ENCODE data around the gene TRIM47.

The TRIM47 gene

DNA sequence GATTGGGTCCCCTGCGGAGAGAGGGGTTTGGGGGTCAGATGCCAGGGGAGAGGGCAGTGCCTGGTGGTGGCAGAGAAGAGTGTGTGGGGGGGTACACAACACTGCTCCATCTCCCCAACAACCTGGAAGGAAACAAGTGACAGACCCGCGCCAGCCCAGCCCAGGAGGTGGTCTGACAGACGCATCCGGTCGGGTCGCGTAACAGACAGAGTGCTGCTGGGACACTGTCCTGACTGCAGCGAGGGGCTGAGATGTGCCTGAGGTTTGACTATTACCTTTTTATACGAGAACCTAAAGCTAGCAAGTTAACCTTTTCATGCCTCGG lies 50.3 kb downstream of the TRIM47 start:
- no peak for DNase-seq

DNA sequence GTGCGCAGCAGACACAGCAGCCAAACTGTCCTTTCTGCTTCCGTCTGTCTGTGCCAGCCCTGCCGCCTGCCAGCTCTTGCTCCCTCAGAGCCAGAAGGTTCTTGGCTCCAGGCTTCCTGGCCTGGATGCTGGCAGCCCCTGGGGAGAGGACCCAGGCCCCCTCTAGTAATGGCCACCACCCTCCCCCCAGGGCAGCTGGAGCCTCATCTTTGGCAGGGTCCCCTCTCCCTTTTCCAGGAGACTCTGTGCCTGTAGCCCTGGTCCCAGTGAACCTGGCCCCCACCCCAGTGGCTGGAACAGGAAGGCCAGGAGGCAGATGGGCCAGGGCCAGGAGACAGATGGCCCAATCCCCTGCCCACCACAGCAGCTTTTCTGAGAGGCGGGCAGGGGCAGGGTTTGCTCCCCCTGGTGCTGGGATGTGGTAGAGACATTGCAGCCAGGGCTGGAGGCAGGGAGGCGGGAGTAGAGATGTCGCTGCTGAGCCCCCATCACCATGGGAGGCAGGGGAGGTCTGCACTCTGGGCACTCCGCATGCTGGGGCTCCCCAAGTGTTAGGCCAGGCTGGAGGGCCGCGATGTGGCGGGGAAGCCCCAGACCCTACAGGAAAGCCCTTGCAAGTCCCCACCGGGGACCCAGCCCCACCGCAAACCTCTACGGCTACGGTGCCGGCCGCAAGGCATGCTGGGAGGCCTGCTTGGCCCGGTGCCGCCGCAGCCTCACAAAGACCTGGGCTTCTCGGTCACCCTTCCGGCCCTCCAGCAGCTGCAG lies 50.9 kb downstream of the TRIM47 start:
- DNase-seq: peak in 2 of 4 experiments; percentile 46 to 49

DNA sequence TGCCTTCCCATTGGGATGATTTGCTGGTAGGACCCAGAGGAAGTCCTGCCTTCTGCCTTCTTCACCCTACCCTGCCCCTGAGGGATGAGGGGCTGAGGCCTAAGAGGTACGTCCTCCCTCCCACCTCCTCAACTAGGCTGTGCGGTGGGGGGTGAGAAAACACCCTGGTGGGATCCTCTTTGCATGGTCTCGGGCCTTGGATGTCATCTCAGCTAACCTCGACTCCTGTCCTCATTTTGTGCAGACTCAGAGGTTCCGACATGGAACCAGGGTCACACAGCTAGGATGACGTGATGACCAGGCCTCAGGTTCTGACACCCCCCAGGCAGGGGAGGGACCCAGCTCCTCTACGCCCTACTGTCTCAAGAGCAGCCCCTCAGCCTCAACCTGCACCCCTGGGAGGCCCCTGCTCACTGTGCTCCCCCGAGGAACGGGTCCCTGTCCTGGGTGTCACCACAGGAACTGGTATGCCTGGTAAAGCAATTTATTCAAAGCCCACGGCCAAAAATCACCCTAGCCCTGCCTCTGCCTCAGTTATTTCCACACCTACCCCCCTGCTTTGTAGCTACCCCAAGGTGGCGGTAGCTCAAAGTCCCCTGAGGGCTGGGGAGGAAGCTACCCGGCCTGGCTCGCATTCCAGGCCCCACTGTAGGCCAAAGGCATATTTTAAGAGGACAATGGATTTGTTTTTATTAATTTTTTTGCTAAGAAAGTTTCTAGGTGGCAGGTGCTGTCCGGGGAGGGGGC lies 51.6 kb downstream of the TRIM47 start:
- DNase-seq: no peak

DNA sequence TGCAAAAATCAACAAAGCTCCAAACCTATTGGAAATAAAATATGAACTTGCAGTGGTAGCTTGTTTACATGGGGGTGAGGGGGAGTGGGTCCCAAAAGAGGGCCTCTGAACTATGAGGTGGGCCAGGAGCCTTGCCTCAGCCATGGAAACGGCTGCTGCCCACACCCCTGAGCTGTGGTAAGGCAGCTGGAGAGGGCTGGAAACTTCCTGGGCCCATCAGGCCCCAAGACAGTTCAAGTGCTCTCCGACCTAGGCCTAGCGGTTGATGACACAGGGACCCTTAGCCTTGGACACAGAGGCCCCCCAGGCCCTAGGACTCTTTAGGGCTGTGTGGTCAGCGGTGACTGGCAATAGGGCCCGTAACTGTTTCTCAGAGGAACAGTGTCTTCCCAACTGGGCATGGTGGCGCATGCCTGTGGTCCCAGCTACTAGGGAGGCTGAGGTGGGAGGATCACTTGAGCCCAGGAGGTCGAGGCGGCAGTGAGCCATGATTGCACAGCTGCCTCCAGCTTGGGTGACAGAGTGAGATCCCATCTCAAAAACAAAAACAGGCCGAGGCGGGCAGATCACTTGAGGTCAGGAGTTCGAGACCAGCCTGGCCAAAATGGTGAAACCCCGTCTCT lies 52.5 kb downstream of the TRIM47 start:
- DNase-seq: no peak

DNA sequence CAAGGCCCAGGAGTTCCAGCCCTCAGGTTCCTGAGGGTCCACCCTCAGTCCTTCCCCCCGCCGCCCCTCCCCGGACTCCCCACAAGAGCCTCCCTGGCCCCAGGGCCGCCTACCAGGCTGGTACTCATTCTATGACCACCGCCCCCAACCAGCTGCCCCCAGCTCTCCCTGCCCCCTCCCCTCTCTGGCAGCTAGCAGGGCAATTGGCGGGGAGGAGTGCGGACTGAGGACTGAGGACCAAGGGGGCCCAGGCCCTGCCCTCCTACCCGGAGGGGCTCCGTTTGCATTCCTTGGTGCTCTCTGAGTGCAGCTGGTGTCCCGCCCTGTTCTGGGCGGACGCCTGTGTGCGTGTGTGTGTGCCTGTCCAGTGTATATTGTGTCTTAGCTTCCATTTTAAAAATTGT lies 53.2 kb downstream of the TRIM47 start:
- no peak for DNase-seq

DNA sequence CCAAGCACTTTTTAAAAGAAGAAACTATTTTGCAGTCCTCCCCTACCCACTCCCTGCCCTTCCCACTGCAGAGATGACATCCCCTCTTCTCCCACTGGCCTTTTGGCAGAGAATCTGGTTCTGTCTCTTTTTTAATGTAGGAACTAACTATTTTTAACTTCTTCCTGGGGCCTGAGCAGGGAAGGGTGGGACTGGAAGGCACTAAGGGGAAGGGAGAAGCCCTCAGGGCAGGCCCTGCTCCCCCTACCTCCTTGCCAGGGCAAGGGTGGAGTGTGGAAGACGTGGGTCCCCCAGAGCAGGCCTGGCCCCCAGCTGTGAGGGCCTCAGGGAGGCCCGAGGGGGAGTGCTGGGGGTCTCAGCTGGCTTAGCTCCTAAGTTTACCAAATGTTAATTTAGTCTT lies 53.7 kb downstream of the TRIM47 start:
- no peak for DNase-seq
